Mucosa of descending colon (tissue), 3 donors: ENCODE data around the gene BAHD1. TPM values are rescaled to one million over a fixed set of nuclear protein-coding genes. Genes with fewer than 3 reads are reported as not detected.

Source experiments
- ATAC-seq: fragments of 200-7000 bp; cut with Tn5 transposase; one replicate; pipeline ENCODE4 v1.9.1; 2020; ENCODE audit warnings: mild to moderate bottlenecking, moderate library complexity
- DNase-seq, 3 donors: peaks; one replicate each; pipeline ENCODE4 v3.0.0-alpha.2; 2020
- H3K36me3 ChIP-seq: fragments of 200-600 bp; one replicate; pipeline ENCODE4 v1.8.0; 2021; ENCODE audit warnings: low read depth, mild to moderate bottlenecking
- H3K4me1 ChIP-seq: fragments of 200-600 bp; one replicate; pipeline ENCODE4 v1.8.0; 2021; ENCODE audit warnings: low read depth, mild to moderate bottlenecking
- H3K4me3 ChIP-seq: fragments of 200-600 bp; one replicate; pipeline ENCODE4 v1.8.0; 2021; ENCODE audit warnings: mild to moderate bottlenecking
- H3K9me3 ChIP-seq: fragments of 200-600 bp; one replicate; pipeline ENCODE4 v1.8.0; 2021; ENCODE audit warnings: mild to moderate bottlenecking
- intact Hi-C, 2 donors: fragments of 100-400 bp; cut with DNase I in 1 of 2; cut with micrococcal nuclease in 1 of 2; formaldehyde crosslinking; loops; one replicate each; pipeline versions ENCODE4 v1.11.0 to v1.11.1; 2022; cut with DNase I, micrococcal nuclease
- total RNA-seq, 3 donors: library from RNA; stranded (reverse); fragmentation: NEBNext Ultra II Directional in 2 of 3; extraction: Animal tissue kit (Norgen Biotek cat#: 25700) in 2 of 3; gene quantifications; one replicate each; pipeline versions ENCODE4 v1.2.1 to v1.2.4, GENCODE V29; 2021 to 2023
- TF ChIP-seq, protein P1 (sequence below): fragments of 200-600 bp; IDR thresholded peaks from one replicate; pipeline ENCODE4 v1.8.0; 2022; ENCODE audit warnings: antibody characterized with exemption, mild to moderate bottlenecking
- donor health status: DM: no; HTN: no; CAD: no; lungs with moderate emphysema.
- donor health status: DM: no; HTN: no; CAD: no.
- donor health status: DM: no; HTN: yes; CAD: no.

Gene BAHD1
- total RNA-seq, 3 donors from 2014 or later: 26.9 to 32.2 (median 31.1) TPM

DNA sequence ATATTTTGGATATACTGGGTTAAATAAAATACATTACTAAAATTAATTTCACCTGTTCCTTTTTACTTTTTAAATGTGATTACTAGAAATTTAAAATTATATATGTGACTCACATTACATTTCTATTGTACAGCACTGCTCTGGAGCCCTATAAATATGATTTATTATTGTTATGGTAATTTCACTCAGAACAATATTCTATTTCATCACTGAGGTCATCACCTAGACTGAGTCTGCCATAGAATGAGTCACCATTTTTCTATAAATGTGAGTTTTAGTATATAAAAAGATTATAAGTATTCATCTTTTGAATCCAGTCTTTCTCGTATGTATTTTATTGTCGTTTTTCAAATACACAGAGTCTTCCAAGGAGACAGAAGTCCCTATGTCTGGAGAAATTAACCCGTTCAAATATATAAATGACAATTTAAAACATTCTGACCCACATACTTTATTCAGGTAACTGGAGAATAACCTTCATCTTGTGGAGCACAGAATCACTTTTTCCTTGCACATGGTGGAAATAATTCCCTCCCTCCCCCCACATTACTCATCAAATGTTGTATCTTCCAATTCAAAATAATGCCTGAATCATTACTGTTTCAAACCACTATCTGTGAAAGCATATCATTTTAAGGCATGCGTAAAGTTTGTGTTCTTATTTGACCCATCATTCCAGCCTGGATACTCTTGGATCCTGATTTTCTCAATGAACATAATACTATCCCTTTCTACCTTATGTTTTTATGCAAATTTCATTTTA is 60.0 kb downstream of the BAHD1 start:
- ATAC-seq (no peak), DNase-seq (no peak)
- Histone ChIP-seq H3K36me3 (no peaks in the 10 kb centered on the region), H3K4me1 (no peaks in the 10 kb centered on the region), H3K4me3 (no peak overlapping the region), H3K9me3 (no peaks in the 10 kb centered on the region)
- intact Hi-C loops: no loop called here
- TF ChIP-seq, protein P1, sequence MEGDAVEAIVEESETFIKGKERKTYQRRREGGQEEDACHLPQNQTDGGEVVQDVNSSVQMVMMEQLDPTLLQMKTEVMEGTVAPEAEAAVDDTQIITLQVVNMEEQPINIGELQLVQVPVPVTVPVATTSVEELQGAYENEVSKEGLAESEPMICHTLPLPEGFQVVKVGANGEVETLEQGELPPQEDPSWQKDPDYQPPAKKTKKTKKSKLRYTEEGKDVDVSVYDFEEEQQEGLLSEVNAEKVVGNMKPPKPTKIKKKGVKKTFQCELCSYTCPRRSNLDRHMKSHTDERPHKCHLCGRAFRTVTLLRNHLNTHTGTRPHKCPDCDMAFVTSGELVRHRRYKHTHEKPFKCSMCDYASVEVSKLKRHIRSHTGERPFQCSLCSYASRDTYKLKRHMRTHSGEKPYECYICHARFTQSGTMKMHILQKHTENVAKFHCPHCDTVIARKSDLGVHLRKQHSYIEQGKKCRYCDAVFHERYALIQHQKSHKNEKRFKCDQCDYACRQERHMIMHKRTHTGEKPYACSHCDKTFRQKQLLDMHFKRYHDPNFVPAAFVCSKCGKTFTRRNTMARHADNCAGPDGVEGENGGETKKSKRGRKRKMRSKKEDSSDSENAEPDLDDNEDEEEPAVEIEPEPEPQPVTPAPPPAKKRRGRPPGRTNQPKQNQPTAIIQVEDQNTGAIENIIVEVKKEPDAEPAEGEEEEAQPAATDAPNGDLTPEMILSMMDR: no peak

DNA sequence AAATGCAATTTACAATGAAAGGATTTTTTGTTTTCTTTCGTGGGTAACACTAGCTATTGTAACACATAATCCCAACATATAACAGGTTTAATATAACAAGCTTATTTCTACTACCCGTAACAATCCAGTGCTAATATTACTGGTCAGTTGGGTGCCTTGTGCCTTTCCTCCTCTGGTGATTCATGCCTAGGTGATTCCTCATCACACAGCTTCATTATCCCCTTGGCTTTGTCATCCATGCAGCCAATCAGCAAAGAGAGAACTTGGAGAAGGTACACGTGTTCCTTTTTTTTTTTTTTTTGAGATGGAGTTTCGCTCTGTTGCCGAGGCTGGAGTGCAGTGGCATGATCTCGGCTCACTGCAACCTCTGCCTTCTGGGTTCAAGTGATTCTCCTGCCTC is 60.7 kb downstream of the BAHD1 start:
- DNase-seq (no peak), ATAC-seq (no peak)
- intact Hi-C loops: no loop called here
- Histone ChIP-seq H3K4me3 (no peak overlapping the region), H3K4me1 (no peaks in the 10 kb centered on the region), H3K36me3 (no peaks in the 10 kb centered on the region), H3K9me3 (no peaks in the 10 kb centered on the region)
- TF ChIP-seq, protein P1: no peak

GRCh38 chr15:40506964-40507571 is 66.3 kb downstream of the BAHD1 start:
- TF ChIP-seq, protein P1: peak; percentile 56
- peak; percentile 80 for ATAC-seq
- Histone ChIP-seq H3K9me3 (no peaks in the 10 kb centered on the region), H3K4me3 (no peak overlapping the region), H3K4me1 (peaks cover 7% of the 10 kb centered on the region), H3K36me3 (no peaks in the 10 kb centered on the region)
- intact Hi-C loops: no loop called here
- peak; percentile 68 to 79 (median 71) for DNase-seq

DNA sequence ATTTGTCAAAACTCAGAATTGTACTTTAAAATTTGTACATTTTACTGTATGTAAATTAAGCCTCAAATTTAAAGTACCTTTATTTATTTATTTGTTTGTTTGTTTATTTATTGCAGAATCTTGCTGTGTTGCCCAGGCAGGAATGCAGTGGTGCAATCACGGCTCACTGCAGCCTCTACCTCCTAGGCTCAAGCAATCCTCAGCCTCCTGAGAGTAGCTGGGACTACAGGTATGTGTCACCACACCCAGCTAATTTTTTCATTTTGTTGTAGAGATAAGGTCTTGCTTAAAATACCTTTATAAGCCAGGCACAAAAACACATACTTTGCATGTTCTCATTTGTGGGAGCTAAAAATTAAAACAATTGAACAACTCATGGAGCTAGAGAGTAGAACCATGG is 67.5 kb downstream of the BAHD1 start:
- TF ChIP-seq, protein P1: no peak
- no peak overlapping the region for H3K4me3 ChIP-seq
- ATAC-seq (no peak), DNase-seq (no peak)
- no peaks in the 10 kb centered on the region for H3K9me3 ChIP-seq
- peaks cover 7% of the 10 kb centered on the region for H3K4me1 ChIP-seq
- intact Hi-C loops: no loop called here
- no peaks in the 10 kb centered on the region for H3K36me3 ChIP-seq

GRCh38 chr15:40510201-40510600 is 69.4 kb downstream of the BAHD1 start:
- ATAC-seq (no peak), DNase-seq (no peak)
- peaks cover 7% of the 10 kb centered on the region for H3K4me1 ChIP-seq
- no peaks in the 10 kb centered on the region for H3K9me3 ChIP-seq
- TF ChIP-seq, protein P1: no peak
- no peak overlapping the region for H3K4me3 ChIP-seq
- H3K36me3 ChIP-seq: no peaks in the 10 kb centered on the region
- intact Hi-C loops: no loop called here
